Liver (tissue), 3 donors: Measurements from ENCODE around the gene PGAM2.

Experiments used
- ATF3 ChIP-seq: IDR thresholded peaks from 2 replicates; pipeline ENCODE4 v1.6.1; 2016; ENCODE audit warnings: antibody characterized with exemption
- CTCF ChIP-seq: fragments of 150-350 bp; IDR thresholded peaks from 2 replicates; pipeline ENCODE4 v1.5.1; 2017; ENCODE audit warnings: improper control_type of control experiment, low read depth, low read length; ENCODE audit not compliant: missing input control
- FOXA1 ChIP-seq: IDR thresholded peaks from 2 replicates; pipeline ENCODE4 v1.6.1; 2016; ENCODE audit warnings: antibody characterized with exemption
- GABPA ChIP-seq, 2 donors: IDR thresholded peaks in 1 of 2; conservative IDR thresholded peaks in 1 of 2; 2 replicates each; pipeline ENCODE4 v1.6.1; 2016; ENCODE audit warnings: antibody characterized with exemption in 2 of 2, mild to moderate bottlenecking in 1 of 2, moderate library complexity in 1 of 2
- HNF4A ChIP-seq, 2 donors: conservative IDR thresholded peaks; 2 replicates each; pipeline ENCODE4 v1.6.1; 2016; ENCODE audit warnings: antibody characterized with exemption in 2 of 2, mild to moderate bottlenecking in 2 of 2
- MAX ChIP-seq: IDR thresholded peaks from 2 replicates; pipeline ENCODE4 v1.6.1; 2016; ENCODE audit warnings: antibody characterized with exemption
- RAD21 ChIP-seq, 2 donors: IDR thresholded peaks; 2 replicates each; pipeline ENCODE4 v1.6.1; 2016; ENCODE audit warnings: antibody characterized with exemption in 2 of 2, mild to moderate bottlenecking in 2 of 2
- REST ChIP-seq: IDR thresholded peaks from 2 replicates; pipeline ENCODE4 v1.6.1; 2016; ENCODE audit warnings: antibody characterized with exemption, mild to moderate bottlenecking
- SP1 ChIP-seq: IDR thresholded peaks from 2 replicates; pipeline ENCODE4 v1.6.1; 2018; ENCODE audit warnings: antibody characterized with exemption, mild to moderate bottlenecking
- TAF1 ChIP-seq: conservative IDR thresholded peaks from 2 replicates; pipeline ENCODE4 v1.6.1; 2016; ENCODE audit warnings: antibody characterized with exemption, mild to moderate bottlenecking
- YY1 ChIP-seq: IDR thresholded peaks from 2 replicates; pipeline ENCODE4 v1.6.1; 2016; ENCODE audit warnings: antibody characterized with exemption, mild to moderate bottlenecking
- ZBTB33 ChIP-seq: IDR thresholded peaks from 2 replicates; pipeline ENCODE4 v1.6.1; 2016; ENCODE audit warnings: antibody characterized with exemption
- donor health status: healthy.
- donor health status: healthy.

- TF ChIP-seq CTCF (no peak), FOXA1 (no peak), YY1 (peak; percentile 84), RAD21 (IDR thresholded peaks at IDR 0.05) (peak in 1 of 2 donors; percentile 58), REST (peak; percentile 45), MAX (peak; percentile 43), TAF1 (no peak), SP1 (peak; percentile 60), GABPA (IDR thresholded peaks at IDR 0.05 in 1 of 2, conservative IDR thresholded peaks at IDR 0.05 in 1 of 2) (peak; percentile 92 to 98), ZBTB33 (no peak), HNF4A (conservative IDR thresholded peaks at IDR 0.05) (no peak), ATF3 (no peak)
Measured at GRCh38 chr7:44044315-44045225, 20.8 kb downstream of the PGAM2 start, which contains the start of gene DBNL.
